HEK293 (cell line): ENCODE measurements around the gene CNTFR.

Experiments
- CTCF ChIA-PET: fragments of 350-600 bp; formaldehyde crosslinking; extraction: SDS; loops from one replicate; lab custom pipeline; 2021; ENCODE audit warnings: antibody characterized with exemption; lab: Yijun Ruan, JAX
- POLR2A ChIA-PET: fragments of 300-600 bp; formaldehyde crosslinking; extraction: SDS; loops from one replicate; lab custom pipeline; 2020; ENCODE audit warnings: antibody characterized with exemption, inconsistent platforms; lab: Yijun Ruan, JAX
- H3K27ac ChIP-seq: fragments of 200-500 bp; sonication (Bioruptor generic); 2 replicates; pipeline ENCODE4 v1.5.1; 2014; ENCODE audit warnings: low read depth, low read length, control low read depth, inconsistent platforms; ENCODE audit errors: extremely low read depth
- H3K36me3 ChIP-seq, 2 experiments: fragments of 200-500 bp in 1 of 2; sonication (Bioruptor generic) in 1 of 2; 1 replicate in 1 of 2; 2 replicates in 1 of 2; pipeline ENCODE4 v1.5.1; 2014 to 2017; ENCODE audit warnings: inconsistent platforms in 2 of 2, low read length in 2 of 2; ENCODE audit not compliant: control insufficient read depth in 2 of 2, insufficient read depth in 1 of 2
- H3K4me1 ChIP-seq: fragments of 200-500 bp; sonication (Bioruptor generic); 2 replicates; pipeline ENCODE4 v1.5.1; 2014; ENCODE audit warnings: mild to moderate bottlenecking, low read length, inconsistent platforms; ENCODE audit not compliant: control insufficient read depth, insufficient read depth
- H3K4me3 ChIP-seq: 2 replicates; pipeline ENCODE4 v1.5.1; 2011; ENCODE audit warnings: low read depth, mild to moderate bottlenecking, control low read depth, low read length, moderate library complexity
- H3K9me3 ChIP-seq: fragments of 200-500 bp; sonication (Bioruptor generic); 2 replicates; pipeline ENCODE4 v1.5.1; 2014; ENCODE audit warnings: low read depth, low read length, inconsistent platforms; ENCODE audit not compliant: control insufficient read depth, insufficient read depth
- GLI4 ChIP-seq: fragments of 450-650 bp; formaldehyde crosslinking; IDR thresholded peaks from 2 replicates; pipeline ENCODE4 v1.5.1; 2016; ENCODE audit warnings: missing biosample characterization, missing genetic modification characterization
- KLF10 ChIP-seq: fragments of 450-650 bp; IDR thresholded peaks from 2 replicates; pipeline ENCODE4 v1.5.1; 2018; ENCODE audit warnings: missing biosample characterization, mild to moderate bottlenecking, missing genetic modification characterization
- SALL2 ChIP-seq: fragments of 450-650 bp; formaldehyde crosslinking; IDR thresholded peaks from 2 replicates; pipeline ENCODE4 v1.5.0; 2017; ENCODE audit warnings: missing biosample characterization, mild to moderate bottlenecking, missing genetic modification characterization, borderline replicate concordance
- SCRT1 ChIP-seq: fragments of 450-650 bp; formaldehyde crosslinking; IDR thresholded peaks from 2 replicates; pipeline ENCODE4 v1.5.1; 2016; ENCODE audit warnings: missing biosample characterization, missing genetic modification characterization, borderline replicate concordance
- ZBTB26 ChIP-seq: fragments of 450-650 bp; formaldehyde crosslinking; optimal IDR thresholded peaks from 2 replicates; pipeline ENCODE3; 2016; ENCODE audit warnings: missing biosample characterization, mild to moderate bottlenecking, missing genetic modification characterization
- ZFHX2 ChIP-seq: fragments of 450-650 bp; formaldehyde crosslinking; conservative IDR thresholded peaks from 2 replicates; pipeline ENCODE4 v1.5.1; 2016; ENCODE audit warnings: missing biosample characterization, missing genetic modification characterization
- ZFP69B ChIP-seq: fragments of 450-650 bp; formaldehyde crosslinking; IDR thresholded peaks from 2 replicates; pipeline ENCODE4 v1.5.1; 2016; ENCODE audit warnings: missing biosample characterization, missing genetic modification characterization
- ZNF148 ChIP-seq: fragments of 450-650 bp; formaldehyde crosslinking; IDR thresholded peaks from 2 replicates; pipeline ENCODE4 v1.5.0; 2017; ENCODE audit warnings: missing biosample characterization, missing genetic modification characterization, borderline replicate concordance
- ZNF214 ChIP-seq: fragments of 450-650 bp; formaldehyde crosslinking; IDR thresholded peaks from 2 replicates; pipeline ENCODE4 v1.5.1; 2017; ENCODE audit warnings: missing biosample characterization, mild to moderate bottlenecking, missing genetic modification characterization, borderline replicate concordance
- ZNF221 ChIP-seq: fragments of 450-650 bp; formaldehyde crosslinking; IDR thresholded peaks from 2 replicates; pipeline ENCODE4 v1.5.1; 2017; ENCODE audit warnings: missing biosample characterization, missing genetic modification characterization, borderline replicate concordance
- ZNF280D ChIP-seq: fragments of 450-650 bp; formaldehyde crosslinking; IDR thresholded peaks from 2 replicates; pipeline ENCODE4 v1.5.1; 2016; ENCODE audit warnings: missing biosample characterization, missing genetic modification characterization
- ZNF292 ChIP-seq: fragments of 450-650 bp; formaldehyde crosslinking; IDR thresholded peaks from 2 replicates; pipeline ENCODE4 v1.5.1; 2016; ENCODE audit warnings: low read depth, missing biosample characterization, missing genetic modification characterization, borderline replicate concordance
- ZNF324 ChIP-seq: fragments of 450-650 bp; formaldehyde crosslinking; IDR thresholded peaks from 2 replicates; pipeline ENCODE4 v1.5.1; 2016; ENCODE audit warnings: missing biosample characterization, missing genetic modification characterization
- ZNF354C ChIP-seq: fragments of 450-650 bp; formaldehyde crosslinking; IDR thresholded peaks from 2 replicates; pipeline ENCODE4 v1.5.1; 2016; ENCODE audit warnings: missing biosample characterization, missing genetic modification characterization, low read depth, borderline replicate concordance
- ZNF513 ChIP-seq: fragments of 450-650 bp; IDR thresholded peaks from 2 replicates; pipeline ENCODE4 v1.5.1; 2018; ENCODE audit warnings: missing biosample characterization, missing genetic modification characterization
- ZNF530 ChIP-seq: fragments of 450-650 bp; formaldehyde crosslinking; IDR thresholded peaks from 2 replicates; pipeline ENCODE4 v1.5.1; 2016; ENCODE audit warnings: low read depth, missing biosample characterization, missing genetic modification characterization
- ZNF560 ChIP-seq: fragments of 450-650 bp; formaldehyde crosslinking; IDR thresholded peaks from 2 replicates; pipeline ENCODE4 v1.5.1; 2017; ENCODE audit warnings: missing biosample characterization, missing genetic modification characterization, borderline replicate concordance
- ZNF707 ChIP-seq: fragments of 450-650 bp; formaldehyde crosslinking; IDR thresholded peaks from 2 replicates; pipeline ENCODE4 v1.5.1; 2016; ENCODE audit warnings: missing biosample characterization, missing genetic modification characterization
- ZSCAN23 ChIP-seq: fragments of 450-650 bp; formaldehyde crosslinking; IDR thresholded peaks from 2 replicates; pipeline ENCODE4 v1.5.1; 2016; ENCODE audit warnings: missing biosample characterization, missing genetic modification characterization
- TF ChIP-seq, protein P1 (sequence below): fragments of 450-650 bp; formaldehyde crosslinking; IDR thresholded peaks from 2 replicates; pipeline ENCODE4 v1.5.1; 2016; ENCODE audit warnings: missing biosample characterization, missing genetic modification characterization, borderline replicate concordance
- TF ChIP-seq, protein P2 (sequence below): fragments of 450-650 bp; formaldehyde crosslinking; IDR thresholded peaks from 2 replicates; pipeline ENCODE4 v1.5.1; 2016; ENCODE audit warnings: missing biosample characterization, missing genetic modification characterization

CNTFR gene

GRCh38 chr9:34557426-34558321, 31.9 kb downstream of the CNTFR start:
- Histone ChIP-seq H3K4me3 (no peak overlapping the region), H3K4me1 (peaks cover 3% of the 10 kb centered on the region; the same call in 1 of the 2 replicates), H3K27ac (no peak overlapping the region)
- CTCF ChIA-PET, result interaction anchor here (0.6 to 2.3 kb wide), 7 partner anchors 10 to 773 kb away, joined by 3 to 13 read pairs (median 4); no protein-coding TSS in a partner anchor
- no peak for TF ChIP-seq ZSCAN23
- no peak for TF ChIP-seq ZNF707 (tag by site-specific recombination)
- no peak for TF ChIP-seq ZFP69B (tag by site-specific recombination)
- no peak for TF ChIP-seq GLI4 (tag by site-specific recombination)
- TF ChIP-seq ZNF513, result no peak
- TF ChIP-seq ZNF324, result no peak
- TF ChIP-seq ZNF148 (tag by site-specific recombination), result no peak
- no peak for TF ChIP-seq SCRT1
- TF ChIP-seq, all 188 proteins: peak for 0
- Histone ChIP-seq H3K36me3 (no peaks in the 10 kb centered on the region), H3K9me3 (no peaks in the 10 kb centered on the region)
- POLR2A ChIA-PET, result interaction anchor here (1.0 kb wide), 1 partner anchor 38 kb away, joined by 3 read pairs; no protein-coding TSS in a partner anchor

GRCh38 chr9:34556949-34557348, 32.6 kb downstream of the CNTFR start:
- H3K4me3 ChIP-seq, result no peak overlapping the region
- H3K36me3 ChIP-seq, result no peaks in the 10 kb centered on the region
- H3K4me1 ChIP-seq, result peaks cover 3% of the 10 kb centered on the region; the same call in 1 of the 2 replicates
- no peak overlapping the region for H3K27ac ChIP-seq
- H3K9me3 ChIP-seq, result no peaks in the 10 kb centered on the region
- CTCF ChIA-PET, result interaction anchor here (0.6 to 2.0 kb wide), 2 partner anchors 9 to 102 kb away, joined by 3 to 7 read pairs; no protein-coding TSS in a partner anchor
- TF ChIP-seq ZFHX2, result no peak
- TF ChIP-seq ZBTB26, result no peak
- TF ChIP-seq SALL2 (tag by site-specific recombination), result no peak
- no peak for TF ChIP-seq ZNF214 (tag by site-specific recombination)
- TF ChIP-seq, protein P1, sequence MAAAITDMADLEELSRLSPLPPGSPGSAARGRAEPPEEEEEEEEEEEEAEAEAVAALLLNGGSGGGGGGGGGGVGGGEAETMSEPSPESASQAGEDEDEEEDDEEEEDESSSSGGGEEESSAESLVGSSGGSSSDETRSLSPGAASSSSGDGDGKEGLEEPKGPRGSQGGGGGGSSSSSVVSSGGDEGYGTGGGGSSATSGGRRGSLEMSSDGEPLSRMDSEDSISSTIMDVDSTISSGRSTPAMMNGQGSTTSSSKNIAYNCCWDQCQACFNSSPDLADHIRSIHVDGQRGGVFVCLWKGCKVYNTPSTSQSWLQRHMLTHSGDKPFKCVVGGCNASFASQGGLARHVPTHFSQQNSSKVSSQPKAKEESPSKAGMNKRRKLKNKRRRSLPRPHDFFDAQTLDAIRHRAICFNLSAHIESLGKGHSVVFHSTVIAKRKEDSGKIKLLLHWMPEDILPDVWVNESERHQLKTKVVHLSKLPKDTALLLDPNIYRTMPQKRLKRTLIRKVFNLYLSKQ (tag by site-specific recombination), result no peak
- no peak for TF ChIP-seq KLF10 (tag by site-specific recombination)
- no peak for TF ChIP-seq ZNF280D (tag by site-specific recombination)
- no peak for TF ChIP-seq ZNF560 (tag by site-specific recombination)
- no peak for TF ChIP-seq ZNF292 (tag by site-specific recombination)
- TF ChIP-seq ZNF530 (tag by site-specific recombination), result no peak
- no peak for TF ChIP-seq ZNF354C
- TF ChIP-seq, protein P2, sequence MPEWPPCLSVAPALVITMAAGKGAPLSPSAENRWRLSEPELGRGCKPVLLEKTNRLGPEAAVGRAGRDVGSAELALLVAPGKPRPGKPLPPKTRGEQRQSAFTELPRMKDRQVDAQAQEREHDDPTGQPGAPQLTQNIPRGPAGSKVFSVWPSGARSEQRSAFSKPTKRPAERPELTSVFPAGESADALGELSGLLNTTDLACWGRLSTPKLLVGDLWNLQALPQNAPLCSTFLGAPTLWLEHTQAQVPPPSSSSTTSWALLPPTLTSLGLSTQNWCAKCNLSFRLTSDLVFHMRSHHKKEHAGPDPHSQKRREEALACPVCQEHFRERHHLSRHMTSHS (tag by site-specific recombination), result no peak
- no peak for TF ChIP-seq ZNF221 (tag by site-specific recombination)
- TF ChIP-seq, all 188 proteins: peak for 0
- POLR2A ChIA-PET, result no interaction called here
